ENCODE results near the gene PAIP2. TPM values are rescaled to one million over a fixed set of nuclear protein-coding genes. Genes with fewer than 3 reads are reported as not detected.
A peak's percentile ranks its signal among the peaks of the same experiment; 100 is the strongest.

Gene PAIP2, protein sequence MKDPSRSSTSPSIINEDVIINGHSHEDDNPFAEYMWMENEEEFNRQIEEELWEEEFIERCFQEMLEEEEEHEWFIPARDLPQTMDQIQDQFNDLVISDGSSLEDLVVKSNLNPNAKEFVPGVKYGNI
- total RNA-seq (2014; rRNA removed; shearing (Covaris generic); ENCODE audit: low replicate concordance), result 80.6 and 119 TPM in 2 replicates

DNA sequence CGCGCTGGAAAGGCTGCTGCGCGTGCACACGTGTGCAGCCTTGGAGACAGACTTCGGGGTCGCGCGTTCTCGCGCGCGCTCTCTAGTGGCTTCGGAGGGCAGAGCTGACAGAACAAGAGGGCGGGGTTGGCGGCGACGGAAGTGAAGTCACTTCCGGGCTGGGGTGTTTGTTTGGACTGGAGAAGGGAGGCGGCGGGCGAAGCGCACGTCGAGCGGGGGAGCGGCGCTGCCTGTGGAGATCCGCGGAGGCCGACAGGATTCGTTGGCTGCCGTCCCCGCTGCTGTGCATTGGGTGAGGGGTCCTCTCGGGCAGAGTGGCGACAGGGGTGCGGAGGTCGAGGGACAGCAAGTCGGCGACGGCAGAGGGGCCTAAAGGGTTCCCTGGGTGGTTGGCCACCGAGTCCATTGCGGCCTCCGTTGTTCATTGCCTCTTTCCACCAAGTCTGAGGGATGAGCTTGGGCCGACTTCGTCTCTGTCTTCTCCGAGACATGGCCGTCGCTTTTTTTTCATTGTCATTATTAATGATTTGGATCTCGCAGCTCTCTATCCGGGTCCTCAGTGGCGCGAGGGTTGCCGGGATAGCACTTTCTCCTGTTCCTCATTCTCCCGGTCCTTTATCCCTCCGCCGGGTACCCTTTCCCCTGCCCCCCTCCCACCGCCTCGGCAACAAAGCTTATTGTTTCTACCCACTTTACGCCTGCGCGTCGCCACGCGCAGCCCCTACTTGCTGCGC is at the start of gene PAIP2:
Gene PAIP2, plus strand, starts transcription at position 166 of the 734 bp plus-strand sequence. CDS start 21,931 bp downstream, outside the sequence.
- DNase-seq, result peak; percentile 99
- Histone ChIP-seq H3K4me3 (peak within 1 kb of the TSS; percentile 96), H3K9me3 (no peaks in the 10 kb centered on the region), H3K36me3 (peaks cover 33% of the 10 kb centered on the region), H3K27me3 (no peaks in the 10 kb centered on the region)

DNA sequence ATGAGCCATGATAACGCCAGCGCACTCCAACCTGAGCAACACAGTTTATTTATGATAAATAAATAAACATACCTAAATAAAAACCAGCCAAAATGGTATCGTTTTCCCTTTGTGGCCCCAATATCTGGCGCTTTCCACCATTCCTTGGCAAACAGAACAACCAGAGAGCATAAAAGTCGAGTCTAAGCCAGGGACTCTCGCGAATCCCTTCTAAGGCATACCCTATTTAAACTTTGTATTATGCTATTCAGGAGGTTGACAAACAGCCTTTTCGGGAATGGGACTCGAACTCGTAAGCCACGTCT is 48.5 kb upstream of the PAIP2 start:
- Histone ChIP-seq H3K9me3 (no peaks in the 10 kb centered on the region), H3K27me3 (no peaks in the 10 kb centered on the region), H3K36me3 (peaks cover 60% of the 10 kb centered on the region), H3K4me3 (peak overlapping the region; percentile 99)
- DNase-seq, result no peak

DNA sequence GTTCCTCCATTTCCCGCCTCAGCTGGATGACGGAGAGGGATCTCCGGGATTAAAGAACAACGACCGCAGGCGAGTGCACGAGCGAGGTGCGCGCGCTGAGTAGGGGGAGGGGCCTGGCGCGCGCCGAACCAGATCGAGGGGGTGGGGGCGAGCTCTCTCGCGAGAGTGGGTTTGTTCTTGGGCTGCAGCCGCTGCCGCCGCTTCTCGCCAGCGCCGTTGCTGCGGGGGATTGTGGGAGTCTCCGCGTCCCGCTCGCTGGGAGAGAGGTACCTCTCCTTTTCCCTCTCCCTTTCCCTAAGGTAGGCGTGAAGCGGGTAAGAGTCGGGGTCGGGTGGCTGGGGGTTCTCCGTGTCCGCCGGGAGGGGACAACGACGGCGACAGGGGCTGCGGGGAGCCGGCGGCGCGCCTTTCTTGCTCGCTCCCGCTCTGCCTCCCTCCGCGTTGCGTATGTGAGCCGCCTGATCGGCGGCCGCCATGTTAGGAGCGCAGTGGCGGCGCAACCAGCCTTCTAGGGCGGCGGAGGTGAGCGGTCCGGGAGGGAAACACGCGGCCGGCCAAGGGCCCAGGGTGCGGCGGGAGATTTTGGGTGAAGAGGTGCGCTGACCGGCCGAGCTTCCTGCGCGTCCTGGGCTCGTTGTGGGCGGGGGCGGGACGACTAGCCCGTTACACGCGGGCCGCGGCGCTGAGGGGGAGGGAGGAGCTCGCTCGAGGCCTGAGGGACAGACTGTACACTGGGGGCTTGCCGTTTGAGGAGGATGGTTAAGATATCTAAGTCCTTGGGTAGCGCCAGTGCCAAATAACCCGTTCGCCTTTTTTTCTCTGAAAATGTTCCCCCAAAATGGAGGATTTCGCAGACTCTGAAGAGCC is 47.9 kb upstream of the PAIP2 start, which contains the start of gene MATR3:
Gene MATR3, plus strand, starts transcription at position 234 of the 867 bp plus-strand sequence. CDS start 13,676 bp downstream, outside the sequence.
- Histone ChIP-seq H3K36me3 (peaks cover 65% of the 10 kb centered on the region), H3K4me3 (peak within 1 kb of the TSS; percentile 99), H3K27me3 (no peaks in the 10 kb centered on the region), H3K9me3 (no peaks in the 10 kb centered on the region)
- peak; percentile 97 for DNase-seq

DNA sequence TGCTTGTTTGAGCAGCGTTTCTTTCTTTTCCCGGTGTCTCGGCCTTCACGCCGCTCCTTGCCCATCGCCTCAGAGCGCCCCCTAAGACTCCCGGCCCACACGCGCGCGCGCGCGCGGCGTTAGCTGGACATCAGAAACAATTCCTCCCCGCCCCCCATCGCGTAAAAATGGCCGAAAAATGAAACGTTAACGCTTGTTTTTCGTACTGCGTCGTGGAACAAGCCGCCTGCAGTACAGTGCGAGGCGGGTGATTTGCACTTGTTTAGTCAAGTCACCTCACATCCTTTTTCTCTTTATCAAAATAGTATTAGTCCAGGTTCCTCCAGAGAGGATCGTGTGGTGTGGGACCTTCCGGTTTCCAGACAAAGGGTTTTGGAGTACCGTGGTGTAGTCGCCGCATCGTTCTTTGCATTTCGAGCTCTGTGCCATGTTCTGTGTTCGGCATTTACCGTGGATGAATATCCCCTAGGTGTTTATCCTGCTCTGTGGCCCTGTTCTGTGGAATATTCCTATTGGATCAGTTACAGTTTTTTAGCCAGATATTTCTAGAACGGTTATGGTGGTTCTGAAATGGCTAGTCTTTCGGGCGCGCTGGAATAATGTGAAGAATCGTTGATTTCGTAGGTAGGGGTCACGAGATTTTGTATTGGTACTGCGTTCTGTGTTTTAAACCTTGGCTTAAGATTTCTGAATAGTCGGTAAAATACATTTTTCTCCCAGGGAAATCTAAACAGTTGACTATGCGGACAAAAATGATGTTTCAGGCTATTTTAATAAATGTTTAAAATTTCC is 47.1 kb upstream of the PAIP2 start:
- H3K27me3 ChIP-seq, result no peaks in the 10 kb centered on the region
- H3K9me3 ChIP-seq, result no peaks in the 10 kb centered on the region
- peak overlapping the region; percentile 99 for H3K4me3 ChIP-seq
- H3K36me3 ChIP-seq, result peaks cover 73% of the 10 kb centered on the region
- peak; percentile 87 for DNase-seq

DNA sequence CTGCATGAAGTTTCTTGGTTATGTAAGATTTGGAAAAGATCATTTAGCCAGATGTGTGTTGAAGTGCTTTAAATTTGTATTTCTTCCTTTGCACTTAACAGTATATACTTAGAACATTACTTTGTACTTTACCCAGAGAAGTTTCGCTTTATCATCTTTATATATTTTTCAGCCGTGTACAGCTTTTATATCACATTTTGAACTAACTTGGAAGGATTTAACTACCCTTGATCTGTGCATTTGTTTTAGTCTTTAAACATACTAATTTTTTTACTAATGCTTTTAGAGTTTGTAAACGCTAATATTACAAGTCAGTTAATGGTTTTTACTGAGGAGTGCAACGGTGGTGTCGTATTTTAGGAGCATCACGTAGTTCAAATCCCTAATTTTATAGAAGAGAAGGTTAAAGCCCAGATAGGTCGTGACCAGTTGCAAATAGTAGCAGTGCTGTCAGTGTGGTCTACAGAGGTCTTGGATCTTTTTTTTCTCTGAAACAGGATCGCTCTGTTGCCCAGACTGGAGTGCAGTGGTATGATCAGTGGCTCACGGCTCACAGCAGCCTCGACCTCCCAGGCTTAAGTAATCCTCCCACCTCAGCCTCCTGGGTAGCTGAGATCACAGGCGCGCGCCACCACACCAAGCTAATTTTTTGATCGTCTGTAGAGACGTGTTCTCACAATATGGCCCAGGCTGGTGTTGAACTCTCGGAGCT is 46.2 kb upstream of the PAIP2 start:
- no peak for DNase-seq
- peaks cover 78% of the 10 kb centered on the region for H3K36me3 ChIP-seq

DNA sequence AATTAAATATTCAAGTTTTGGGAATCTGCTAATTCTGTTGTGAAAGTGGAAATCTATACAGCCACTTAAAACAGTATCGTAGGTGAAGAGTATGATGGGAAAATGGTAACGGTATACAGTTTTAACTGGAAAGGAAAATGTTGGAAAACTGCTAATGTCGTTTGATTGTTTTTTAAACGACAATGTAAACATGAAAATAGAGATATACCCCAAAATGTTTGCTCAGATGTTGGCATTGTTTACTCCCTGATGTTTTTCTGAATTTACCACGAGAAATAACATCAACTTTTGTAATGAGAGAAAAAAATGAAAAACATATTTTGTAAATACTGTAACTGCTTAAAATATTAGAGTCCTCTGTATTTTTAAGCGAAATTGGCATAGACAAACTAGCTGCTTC is 45.5 kb upstream of the PAIP2 start:
- DNase-seq, result no peak
- peaks cover 79% of the 10 kb centered on the region for H3K36me3 ChIP-seq
- no peaks in the 10 kb centered on the region for H3K27me3 ChIP-seq
- H3K4me3 ChIP-seq, result peak overlapping the region; percentile 99
- H3K9me3 ChIP-seq, result no peaks in the 10 kb centered on the region

More for the DNA sequence above, 46.2 kb upstream of the PAIP2 start:
- no peaks in the 10 kb centered on the region for H3K27me3 ChIP-seq
- H3K4me3 ChIP-seq, result peak overlapping the region; percentile 99
- H3K9me3 ChIP-seq, result no peaks in the 10 kb centered on the region

DNA sequence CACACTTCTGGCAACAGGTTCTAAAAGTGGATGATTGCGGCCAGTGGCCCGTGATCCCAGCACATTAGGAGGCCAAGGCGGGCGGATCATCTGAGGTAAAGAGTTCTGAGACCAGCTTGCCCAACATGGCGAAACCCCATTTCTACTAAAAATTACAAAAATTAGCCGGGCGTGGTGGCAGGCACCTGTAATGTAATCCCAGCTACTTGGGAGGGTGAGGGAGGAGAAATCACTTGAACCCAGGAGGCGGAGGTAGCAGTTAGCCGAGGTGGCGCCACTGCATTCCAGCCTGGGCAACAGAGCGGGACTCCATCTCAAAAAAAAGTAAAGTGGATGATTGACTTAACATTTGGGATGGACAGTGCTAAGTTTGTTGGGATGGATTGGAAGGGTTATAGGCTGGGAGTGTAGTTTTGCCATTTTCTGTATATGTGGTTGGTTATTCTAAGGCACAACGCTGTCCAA is 44.8 kb upstream of the PAIP2 start:
- DNase-seq, result no peak
- H3K27me3 ChIP-seq, result no peaks in the 10 kb centered on the region
- H3K4me3 ChIP-seq, result no peak overlapping the region; the same call in 1 of the 2 replicates
- H3K9me3 ChIP-seq, result no peaks in the 10 kb centered on the region
- H3K36me3 ChIP-seq, result peaks cover 85% of the 10 kb centered on the region

DNA sequence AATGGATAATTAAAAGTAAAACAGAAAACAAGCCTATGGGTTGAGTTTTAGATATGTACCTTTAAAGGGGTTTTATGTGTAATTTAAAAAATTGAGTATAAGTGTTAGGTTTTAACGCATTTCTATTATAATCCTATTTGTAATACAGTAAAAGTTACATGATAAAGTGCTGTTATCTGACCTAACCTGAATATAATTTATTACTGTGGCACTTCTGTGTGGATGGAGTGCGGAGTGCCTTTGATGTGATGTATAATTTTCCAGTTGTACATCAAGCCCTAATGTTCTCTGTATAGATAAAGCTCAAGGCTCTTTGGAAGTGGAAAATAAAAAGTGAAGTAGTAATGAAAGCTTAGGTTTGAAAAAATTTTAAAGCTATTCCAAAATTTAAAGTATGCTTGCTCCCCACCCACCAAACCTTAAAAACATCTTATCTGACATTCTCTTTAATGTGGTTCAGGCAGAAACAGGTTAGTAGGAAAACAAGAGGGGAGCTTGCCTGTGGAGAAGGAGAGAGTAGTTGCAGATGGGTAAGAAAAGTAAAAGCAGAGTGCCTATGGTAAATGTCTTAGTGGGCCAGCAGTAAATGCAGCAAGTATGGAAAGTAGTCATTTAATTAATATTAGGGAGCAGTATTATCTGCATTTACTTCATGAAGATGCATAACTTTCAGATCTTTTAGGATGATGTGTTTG is 44.1 kb upstream of the PAIP2 start:
- Histone ChIP-seq H3K27me3 (no peaks in the 10 kb centered on the region), H3K36me3 (peaks cover 84% of the 10 kb centered on the region), H3K4me3 (no peak overlapping the region), H3K9me3 (no peaks in the 10 kb centered on the region)
- DNase-seq, result no peak

DNA sequence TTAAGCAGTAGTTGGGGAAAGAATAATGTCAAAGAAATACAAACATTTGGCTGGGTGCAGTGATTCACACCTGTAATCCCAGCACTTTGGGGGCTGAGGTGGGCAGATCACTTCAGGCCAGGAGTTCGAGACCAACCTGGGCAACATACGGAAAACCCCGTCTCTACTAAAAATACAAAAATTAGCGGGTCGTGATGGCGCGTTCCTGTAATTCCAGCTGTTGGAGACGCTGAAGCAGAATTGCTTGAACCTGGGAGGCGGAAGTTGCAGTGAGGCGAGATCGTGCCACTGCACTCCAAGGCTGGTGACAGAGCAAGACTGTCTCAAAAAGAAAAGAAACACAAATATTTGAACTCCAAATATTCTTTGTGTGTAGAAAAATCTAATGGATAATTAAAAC is 43.4 kb upstream of the PAIP2 start:
- no peak overlapping the region for H3K4me3 ChIP-seq
- DNase-seq, result no peak
- no peaks in the 10 kb centered on the region for H3K9me3 ChIP-seq
- H3K27me3 ChIP-seq, result no peaks in the 10 kb centered on the region
- H3K36me3 ChIP-seq, result peaks cover 82% of the 10 kb centered on the region

DNA sequence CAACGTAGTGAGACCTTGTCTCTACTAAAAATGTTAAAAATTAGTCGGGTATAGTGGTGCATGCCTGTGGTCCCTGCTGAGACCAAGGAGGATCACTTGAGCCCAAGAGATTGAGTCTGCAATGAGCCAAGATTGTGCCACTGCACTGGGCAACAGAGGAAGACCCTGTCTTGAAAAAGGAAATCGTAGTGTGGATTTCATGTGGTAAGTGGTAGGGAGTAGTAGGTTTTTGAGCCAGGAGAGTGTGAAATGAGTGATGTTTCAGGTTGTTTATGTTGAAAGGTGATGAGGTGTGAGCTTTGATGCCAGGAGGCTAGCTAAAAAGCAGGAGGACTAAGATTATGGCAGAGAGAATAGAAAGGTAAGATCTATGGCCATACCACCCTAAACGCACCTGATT is 42.2 kb upstream of the PAIP2 start:
- Histone ChIP-seq H3K36me3 (peaks cover 74% of the 10 kb centered on the region), H3K27me3 (no peaks in the 10 kb centered on the region), H3K4me3 (no peak overlapping the region), H3K9me3 (no peaks in the 10 kb centered on the region)
- no peak for DNase-seq

DNA sequence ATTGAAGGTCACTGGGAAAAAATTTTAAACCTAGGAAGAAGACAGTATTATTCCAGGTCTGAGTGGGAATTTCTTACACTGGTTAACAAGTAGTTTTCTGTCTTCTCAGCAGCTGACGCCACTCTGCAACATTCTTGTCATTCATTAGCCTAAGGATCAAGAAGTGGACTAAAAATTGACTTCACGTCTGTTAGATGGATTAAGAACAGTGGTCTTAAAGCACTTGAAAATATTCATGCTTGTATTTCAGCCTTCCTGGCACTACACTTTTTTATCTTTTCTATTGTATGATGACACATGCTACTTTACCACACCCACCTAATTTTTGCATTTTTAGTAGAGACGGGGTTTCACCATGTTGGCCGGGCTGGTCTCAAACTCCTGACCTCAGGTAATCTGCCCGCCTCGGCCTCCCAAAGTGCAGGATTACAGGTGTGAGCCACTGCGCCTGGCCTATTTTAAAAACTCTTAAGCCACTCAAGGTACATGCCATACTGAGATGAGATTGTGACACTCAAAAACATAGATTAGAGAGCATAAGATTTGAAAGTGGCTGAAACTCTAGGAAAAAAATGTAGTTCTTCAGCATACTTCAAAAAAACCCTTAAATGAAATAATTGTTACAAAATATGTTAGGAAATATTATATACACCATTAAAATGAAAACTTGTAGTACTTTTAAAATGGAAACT is 39.7 kb upstream of the PAIP2 start:
- DNase-seq, result no peak
- Histone ChIP-seq H3K36me3 (peaks cover 52% of the 10 kb centered on the region), H3K9me3 (no peaks in the 10 kb centered on the region), H3K4me3 (no peak overlapping the region), H3K27me3 (no peaks in the 10 kb centered on the region)

DNA sequence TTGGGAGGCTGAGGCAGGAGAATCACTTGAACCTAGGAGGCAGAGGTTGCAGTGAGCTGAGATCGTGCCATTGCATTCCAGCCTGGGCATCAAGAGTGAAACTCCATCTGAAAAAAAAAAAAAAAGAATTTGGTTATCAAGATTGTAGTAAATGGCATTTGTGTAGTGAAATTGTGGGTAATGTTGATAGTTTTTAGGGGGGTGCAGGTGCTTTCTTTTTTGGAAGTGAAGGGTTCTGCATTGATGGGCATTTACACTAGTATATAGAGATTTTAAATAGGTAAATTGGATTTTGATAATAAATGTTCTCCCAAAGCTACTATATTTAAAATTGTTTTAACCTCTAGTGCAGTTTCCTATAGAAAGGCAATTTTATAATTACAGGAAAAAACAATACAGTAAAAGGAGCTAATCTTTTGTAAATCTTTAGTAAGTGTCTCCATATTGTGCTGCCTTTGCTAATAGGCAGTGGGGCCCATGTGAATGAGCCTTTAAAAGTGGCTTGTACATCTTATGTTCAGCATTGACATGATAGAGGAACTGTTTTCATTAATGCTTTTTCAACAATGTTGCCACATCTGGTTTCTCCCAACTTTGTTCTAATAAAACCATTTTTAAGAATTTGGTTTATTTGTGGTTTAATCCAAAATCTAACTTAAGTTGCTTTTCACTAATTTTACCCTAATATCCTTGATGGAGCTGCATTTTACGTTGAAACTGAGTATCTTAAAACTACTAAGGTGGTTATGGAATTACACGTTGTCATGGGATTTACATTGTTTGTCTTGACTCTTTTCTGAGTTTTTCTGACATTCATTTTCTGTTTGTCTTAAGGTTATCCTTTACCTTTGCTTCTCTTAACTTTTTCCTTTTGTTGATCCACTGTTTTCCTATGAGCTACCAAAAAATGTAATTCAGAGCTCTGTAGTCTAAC is 37.0 kb upstream of the PAIP2 start:
- Histone ChIP-seq H3K9me3 (no peaks in the 10 kb centered on the region), H3K36me3 (peaks cover 50% of the 10 kb centered on the region), H3K4me3 (no peak overlapping the region), H3K27me3 (no peaks in the 10 kb centered on the region)
- no peak for DNase-seq

DNA sequence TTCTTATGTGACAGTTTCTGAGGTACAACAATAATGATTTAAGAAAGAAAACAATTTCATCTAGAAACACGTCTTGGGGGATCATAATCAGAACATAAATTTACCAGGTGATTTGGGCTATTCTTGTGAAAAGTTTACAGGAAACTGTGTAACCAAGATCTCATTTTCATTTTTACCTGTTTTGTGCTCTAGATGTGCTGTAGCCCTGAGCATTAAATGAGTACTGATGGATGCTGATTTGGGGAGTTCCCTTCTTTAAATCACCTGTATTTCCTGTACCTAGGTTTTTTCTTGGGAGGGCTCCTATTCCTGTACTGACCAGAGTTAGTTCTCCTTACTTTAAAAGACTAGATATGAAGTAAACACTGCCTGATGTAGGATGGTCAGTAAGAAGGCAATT is 35.5 kb upstream of the PAIP2 start:
- Histone ChIP-seq H3K27me3 (no peaks in the 10 kb centered on the region), H3K4me3 (no peak overlapping the region), H3K36me3 (peaks cover 53% of the 10 kb centered on the region), H3K9me3 (no peaks in the 10 kb centered on the region)
- no peak for DNase-seq

All from MG63 (cell line).